ENCODE data around the gene AVEN.

AVEN gene

DNA sequence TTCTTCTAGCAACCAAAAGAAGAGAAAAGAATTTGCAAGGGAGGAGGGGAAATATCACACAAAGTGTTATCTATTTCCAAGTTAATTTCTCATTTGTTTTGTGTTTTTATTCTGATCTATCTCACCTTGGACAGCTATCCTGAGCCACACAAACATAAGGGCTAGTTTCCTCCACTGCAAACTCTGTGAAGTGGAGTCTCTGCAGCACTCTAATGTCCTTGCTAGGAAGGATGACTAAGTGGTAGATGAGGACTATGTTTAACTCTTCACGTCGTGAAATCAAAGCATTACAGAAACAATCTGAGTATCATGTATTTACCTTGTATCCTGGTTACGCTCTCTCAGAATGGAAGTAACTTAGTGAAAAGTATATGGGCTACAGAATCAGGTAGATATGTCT lies 104.6 kb downstream of the AVEN start:
- DNase-seq (ENCODE audit: extremely low spot score, insufficient read length, low read depth) (no peak), FAIRE-seq (no peak)

DNA sequence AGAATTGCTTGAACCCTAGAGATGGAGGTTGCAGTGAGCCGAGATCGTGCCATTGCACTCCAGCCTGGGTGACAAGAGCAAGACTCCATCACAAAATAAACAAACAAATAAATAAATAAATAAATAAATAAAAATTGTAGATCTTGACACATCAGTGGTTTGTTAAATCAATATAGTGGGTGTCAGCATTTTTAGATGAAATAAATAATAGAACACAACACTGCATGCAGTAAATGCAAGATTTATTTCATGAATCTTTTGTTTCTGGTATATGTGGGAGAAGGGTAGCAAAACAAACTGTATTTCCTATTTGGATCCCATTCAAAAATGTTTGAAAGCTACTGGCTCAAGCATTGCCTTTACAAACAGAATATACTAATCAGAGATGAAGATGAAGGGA lies 106.3 kb downstream of the AVEN start:
- FAIRE-seq, result no peak

DNA sequence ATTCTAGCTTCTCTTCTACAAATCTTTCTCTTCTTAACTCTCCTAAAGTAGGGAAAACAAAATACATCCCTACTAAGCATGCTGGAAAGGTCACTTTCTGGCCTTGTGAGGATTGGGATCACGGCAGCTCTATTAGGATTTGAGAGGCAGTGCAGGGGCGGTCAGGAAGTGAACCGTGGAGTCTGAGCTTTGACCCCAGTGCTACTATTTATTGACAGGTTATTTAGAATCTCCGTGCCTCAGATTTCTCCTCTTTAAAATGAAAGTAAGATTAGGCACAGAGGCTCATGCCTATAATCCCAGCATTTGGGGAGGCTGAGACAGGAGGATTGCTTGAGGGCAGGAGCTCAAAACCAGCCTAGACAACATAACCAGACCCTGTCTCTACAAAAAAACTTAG lies 112.7 kb downstream of the AVEN start:
- FAIRE-seq (no peak), DNase-seq (ENCODE audit: extremely low spot score, insufficient read length, low read depth) (no peak)

More for the DNA sequence above, 106.3 kb downstream of the AVEN start:
- no peak for DNase-seq (ENCODE audit: extremely low spot score, insufficient read length, low read depth)

DNA sequence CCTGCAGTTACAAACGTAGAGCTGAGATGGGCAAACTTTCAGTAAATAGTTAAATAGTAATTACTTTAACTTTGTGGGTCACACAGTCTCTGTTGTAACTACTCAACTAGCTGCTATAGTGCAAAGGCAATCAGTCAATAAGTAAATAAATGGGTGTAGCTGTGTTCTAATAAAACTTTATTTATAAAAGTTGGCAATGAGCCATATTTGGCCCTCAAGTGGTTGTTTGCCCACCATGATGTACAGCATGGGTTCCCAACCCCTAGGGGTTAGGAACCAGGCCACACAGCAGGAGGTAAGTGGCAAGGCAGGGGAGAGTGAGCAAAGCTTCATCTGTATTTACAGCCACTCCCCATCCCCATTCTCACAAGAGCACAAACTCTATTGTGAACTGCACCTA lies 115.6 kb downstream of the AVEN start:
- FAIRE-seq, result no peak
- DNase-seq (ENCODE audit: extremely low spot score, insufficient read length, low read depth), result no peak

DNA sequence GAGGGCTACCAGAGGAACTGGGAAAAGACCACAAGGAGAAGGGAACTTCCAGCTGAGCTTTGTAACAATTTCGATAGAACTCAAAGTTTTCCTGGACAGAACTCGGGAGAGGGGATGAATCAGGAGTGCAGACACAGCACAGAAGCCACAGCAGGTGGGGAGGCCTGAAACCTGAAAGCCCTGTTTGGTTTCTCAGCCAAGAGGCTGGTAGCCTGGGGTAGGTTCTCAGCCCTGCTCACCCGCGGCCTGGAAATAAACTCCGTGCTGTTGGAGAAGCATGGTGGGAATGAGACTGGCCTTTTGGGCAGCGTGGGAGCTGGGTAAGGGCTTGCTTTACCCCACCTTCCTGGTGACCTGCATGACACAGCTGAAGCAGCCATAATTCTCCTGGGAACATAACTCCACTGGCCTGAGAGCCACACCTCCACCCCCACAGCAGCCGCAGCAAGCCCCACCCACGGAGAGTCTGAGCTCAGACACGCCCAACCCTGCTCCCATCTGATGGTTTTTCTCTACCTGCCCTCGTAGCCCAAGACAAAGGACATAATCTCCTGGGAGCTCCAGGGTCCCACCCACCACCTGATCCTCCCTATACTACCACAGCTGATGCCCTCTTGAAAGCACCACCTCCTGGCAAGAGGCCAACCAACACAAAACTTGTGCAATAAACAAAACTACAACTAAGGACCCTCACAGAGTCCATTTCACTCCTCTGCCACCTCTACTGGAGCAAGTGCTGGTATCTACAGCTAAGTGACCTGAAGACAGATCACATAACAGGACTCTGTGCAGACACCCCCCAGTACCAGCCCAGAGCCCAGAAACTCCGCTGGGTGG lies 123.2 kb downstream of the AVEN start:
- no peak for DNase-seq (ENCODE audit: extremely low spot score, insufficient read length, low read depth)
- peak; percentile 85 for FAIRE-seq

DNA sequence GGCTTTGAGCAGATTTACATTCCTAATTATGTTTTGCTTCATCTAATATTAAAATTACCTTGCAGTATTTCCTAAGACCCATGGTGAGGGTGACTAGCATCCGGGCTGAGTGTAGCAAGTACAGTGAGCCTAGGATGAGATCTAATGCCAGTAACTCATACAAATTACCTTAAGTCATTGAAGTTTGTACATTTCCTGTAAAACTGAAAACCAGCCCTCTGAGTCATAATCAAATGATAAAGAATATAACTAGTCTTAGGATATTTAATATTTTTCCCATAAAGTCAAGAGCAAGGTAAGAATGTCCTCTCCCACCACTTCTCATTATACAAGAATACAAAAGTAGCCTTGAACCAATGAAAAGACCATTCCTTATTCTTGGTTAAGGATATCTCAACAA lies 125.5 kb downstream of the AVEN start:
- no peak for FAIRE-seq
- no peak for DNase-seq (ENCODE audit: extremely low spot score, insufficient read length, low read depth)

DNA sequence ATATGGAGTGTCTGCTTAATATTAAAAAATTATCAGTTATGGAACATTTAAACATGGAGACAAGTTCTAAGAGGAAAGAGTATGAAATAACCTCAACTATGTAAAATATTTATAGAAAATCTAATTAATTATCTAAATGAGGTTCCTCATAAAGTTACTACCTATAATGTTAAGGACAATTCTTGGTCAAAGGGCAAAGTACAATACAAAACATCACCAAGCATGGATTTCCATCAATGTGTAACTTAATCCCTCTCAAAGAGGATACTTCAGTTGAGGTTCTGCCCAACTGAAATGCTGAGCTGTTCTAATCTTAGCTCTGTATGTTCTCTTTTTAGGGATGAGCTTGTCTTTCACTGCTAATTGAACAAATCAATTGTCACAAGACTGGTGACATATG lies 126.7 kb downstream of the AVEN start:
- DNase-seq (ENCODE audit: extremely low spot score, insufficient read length, low read depth), result no peak

DNA sequence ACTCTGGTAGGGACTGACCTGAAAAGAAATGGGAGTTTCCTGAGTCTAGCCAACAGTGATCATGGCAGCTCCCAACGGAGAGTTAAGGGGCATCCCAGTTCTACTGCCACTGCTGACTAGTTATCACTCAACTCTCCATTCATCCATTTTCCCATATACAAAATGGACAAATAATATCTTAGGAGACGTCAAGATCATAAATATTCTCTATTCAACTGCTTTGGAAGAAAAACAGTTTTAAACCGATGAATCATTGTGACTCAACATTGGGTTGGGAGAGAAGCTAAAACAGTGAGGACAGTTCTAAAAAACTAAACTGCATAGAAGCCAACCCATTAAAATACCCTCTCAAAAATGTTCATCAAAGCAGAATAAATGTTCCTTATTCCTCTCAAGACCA lies 128.3 kb downstream of the AVEN start:
- FAIRE-seq (no peak), DNase-seq (ENCODE audit: extremely low spot score, insufficient read length, low read depth) (no peak)

More for the DNA sequence above, 126.7 kb downstream of the AVEN start:
- FAIRE-seq, result no peak

DNA sequence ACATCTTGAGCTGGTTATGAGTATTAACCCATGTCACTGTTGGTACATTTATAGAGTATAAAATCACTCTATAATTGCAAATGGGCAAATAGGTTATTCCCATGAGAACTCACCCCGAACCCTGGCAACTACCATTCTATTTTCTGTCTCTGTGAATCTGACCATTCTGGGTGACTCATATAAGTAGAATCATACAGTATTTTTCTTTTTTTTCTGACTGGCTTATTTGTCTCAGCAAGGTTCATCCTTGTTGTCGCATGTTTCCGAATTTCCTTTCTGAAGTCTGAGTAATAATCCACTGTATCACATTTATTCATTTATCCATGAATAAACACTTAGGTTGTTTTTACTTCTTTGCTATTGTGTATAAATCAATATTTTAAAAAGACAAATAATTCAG lies 130.6 kb downstream of the AVEN start:
- FAIRE-seq, result no peak
- DNase-seq (ENCODE audit: extremely low spot score, insufficient read length, low read depth), result no peak

DNA sequence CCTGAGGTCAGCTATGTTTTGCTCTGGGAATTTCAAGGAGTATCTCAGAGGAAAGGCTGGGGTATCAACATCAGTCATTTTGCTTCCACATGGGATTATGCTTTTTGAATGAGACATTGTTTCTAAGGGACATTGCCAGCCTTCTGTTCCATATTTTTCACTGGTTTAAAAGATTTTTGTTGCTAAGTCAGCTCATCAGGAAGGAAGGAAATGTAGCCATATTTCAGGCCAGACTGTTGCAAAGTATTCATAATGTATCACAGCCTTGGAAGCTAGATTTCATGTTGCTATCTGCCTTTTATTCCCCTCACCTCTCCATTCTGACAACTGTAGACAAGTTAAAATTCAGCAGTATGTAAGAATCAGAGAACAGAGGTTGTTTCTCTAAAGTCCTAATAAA lies 131.7 kb downstream of the AVEN start:
- FAIRE-seq, result no peak

DNA sequence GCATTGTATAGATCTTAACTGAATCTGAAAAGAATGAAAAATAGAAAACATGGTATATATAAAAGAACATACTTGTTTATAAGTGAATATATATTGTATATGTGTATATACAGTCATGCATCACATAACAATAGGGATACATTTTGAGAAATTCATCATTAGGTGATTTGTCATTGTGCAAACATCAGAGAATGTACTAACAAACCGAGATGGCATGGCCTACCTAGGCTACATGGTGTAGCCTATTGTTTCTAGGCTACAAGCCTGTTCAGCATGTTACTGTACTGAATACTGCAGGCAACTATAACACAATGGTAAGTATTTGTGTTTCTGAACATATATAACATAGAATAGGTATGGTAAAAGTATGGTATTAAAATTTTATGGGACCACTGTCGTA lies 135.3 kb downstream of the AVEN start:
- FAIRE-seq (no peak), DNase-seq (ENCODE audit: extremely low spot score, insufficient read length, low read depth) (no peak)

More for the DNA sequence above, 131.7 kb downstream of the AVEN start:
- no peak for DNase-seq (ENCODE audit: extremely low spot score, insufficient read length, low read depth)

DNA sequence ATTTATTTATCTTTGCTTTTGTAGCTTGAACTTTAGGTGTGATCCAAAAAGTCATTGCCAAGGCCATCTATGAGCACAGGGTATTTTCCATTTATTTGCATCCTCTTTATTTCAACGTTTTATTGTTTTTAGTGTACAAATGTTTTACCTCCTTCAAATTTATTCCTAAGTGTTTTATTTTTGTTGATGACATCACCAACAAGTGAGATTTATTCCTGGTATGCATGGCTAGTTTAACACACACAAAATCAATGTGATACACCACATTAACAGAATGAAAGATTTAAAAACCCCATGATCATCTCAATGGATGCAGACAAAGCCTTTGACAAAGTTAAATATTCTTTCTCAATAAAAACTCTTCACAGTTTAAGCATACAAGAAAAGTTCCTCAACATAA lies 137.0 kb downstream of the AVEN start:
- FAIRE-seq, result no peak
- no peak for DNase-seq (ENCODE audit: extremely low spot score, insufficient read length, low read depth)

DNA sequence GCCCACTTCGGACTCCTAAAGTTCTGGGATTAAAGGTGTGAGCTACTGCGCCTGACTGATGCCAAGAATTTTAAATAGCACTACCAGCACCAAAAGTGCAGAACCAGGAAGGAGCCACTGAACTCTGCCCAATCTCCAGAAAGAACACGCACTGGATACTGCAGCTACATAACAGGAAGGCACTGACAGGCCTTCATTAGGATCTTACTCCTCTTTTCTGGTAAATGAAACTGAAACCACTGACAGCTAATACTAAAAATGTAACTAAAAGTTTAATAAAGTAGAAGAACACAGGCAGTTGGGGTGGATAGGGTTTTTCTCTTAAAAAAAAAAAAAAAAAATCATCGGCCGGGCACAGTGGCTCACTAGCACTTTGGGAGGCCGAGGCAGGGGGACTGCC lies 144.8 kb downstream of the AVEN start:
- FAIRE-seq (peak; percentile 44), DNase-seq (ENCODE audit: extremely low spot score, insufficient read length, low read depth) (no peak)

DNA sequence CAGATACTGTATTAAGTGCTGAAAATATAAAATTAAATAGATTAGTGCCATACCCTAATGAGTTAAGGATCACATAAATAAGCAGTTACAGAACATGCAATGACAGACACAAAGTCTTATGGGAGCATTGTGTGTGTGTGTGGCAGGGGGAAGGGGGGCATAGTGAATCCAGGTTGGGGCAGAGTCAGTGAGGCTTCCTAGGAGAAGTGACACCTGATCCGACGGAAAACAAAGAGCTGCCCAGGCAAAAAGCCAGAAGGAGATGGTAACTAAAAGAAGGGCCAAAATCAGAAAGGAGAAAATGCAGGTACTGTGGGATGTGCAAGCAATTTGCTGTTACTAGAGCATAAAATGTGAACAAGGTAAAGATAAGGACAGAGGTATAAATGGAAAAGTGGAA lies 150.8 kb downstream of the AVEN start:
- DNase-seq (ENCODE audit: extremely low spot score, insufficient read length, low read depth) (no peak), FAIRE-seq (no peak)

DNA sequence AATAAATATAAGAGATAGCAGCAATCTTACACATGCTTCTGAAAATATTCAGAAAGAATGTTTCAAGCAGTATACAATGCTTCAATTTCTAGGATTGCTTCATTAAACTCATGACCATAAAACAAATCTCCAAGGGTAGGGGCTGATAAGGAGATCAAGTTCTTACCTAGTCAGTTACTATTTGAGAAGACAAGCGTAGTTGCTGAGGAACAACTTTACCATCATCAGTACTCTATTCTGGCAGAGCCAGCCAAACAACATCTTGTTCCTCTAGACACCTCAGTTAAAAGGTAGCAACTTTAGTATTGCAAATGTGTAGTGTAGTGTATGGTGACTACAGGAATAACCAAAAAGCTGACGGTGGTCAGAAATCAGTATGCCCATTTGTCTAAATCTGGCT lies 156.1 kb downstream of the AVEN start:
- DNase-seq (ENCODE audit: extremely low spot score, insufficient read length, low read depth), result no peak

DNA sequence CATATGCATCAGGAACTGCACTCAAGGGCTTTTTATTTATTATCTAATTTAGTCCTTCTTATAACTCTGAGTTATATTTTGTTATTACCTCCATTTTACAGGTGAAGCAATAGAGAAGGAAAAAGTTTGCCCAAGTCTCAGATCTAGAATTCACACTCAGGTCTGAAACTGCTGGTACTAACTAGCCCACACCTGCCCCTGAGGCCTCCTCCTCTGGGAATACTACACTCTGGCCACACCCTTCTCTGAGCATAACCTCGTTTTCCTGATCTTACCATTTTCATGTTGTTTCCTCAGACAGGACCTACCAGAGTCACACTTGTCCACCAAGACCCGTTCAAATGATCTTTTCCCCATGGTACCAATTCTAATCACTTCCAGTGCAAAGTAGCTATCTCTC lies 164.8 kb downstream of the AVEN start:
- DNase-seq (ENCODE audit: extremely low spot score, insufficient read length, low read depth) (no peak), FAIRE-seq (peak; percentile 38)

More for the DNA sequence above, 156.1 kb downstream of the AVEN start:
- no peak for FAIRE-seq

DNA sequence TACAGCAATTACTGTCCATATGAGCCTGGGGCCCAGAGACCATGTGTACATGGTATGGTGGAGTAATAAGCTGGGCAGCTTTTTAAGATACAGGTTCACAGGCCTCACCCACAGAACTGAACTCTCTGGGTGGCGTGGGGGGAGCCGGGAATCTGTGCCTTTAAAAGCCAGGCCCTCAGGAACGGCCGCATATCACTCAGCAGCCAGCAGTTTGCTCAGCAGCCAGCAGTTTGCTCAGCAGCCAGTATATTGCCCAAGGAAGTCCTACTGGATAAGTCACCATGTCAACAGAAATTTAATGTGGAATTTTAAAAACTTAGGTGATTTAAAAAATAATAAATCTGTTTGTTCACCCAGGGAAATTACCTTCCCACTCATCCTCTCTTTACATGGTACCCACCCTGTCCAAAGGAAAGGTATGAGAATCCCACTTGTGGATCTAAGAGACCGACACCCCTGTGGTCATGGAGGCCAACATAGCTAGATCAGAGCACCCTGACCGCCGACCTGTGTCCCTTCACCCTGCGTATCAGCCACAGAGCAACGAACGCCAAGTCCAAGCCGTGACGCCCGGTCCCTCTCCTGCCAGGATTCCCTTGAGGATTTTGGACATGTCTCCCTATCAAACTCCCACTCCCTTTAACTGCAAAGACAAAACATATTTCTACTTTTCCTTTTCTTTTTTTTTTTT lies 166.4 kb downstream of the AVEN start:
- FAIRE-seq, result no peak
- no peak for DNase-seq (ENCODE audit: extremely low spot score, insufficient read length, low read depth)

DNA sequence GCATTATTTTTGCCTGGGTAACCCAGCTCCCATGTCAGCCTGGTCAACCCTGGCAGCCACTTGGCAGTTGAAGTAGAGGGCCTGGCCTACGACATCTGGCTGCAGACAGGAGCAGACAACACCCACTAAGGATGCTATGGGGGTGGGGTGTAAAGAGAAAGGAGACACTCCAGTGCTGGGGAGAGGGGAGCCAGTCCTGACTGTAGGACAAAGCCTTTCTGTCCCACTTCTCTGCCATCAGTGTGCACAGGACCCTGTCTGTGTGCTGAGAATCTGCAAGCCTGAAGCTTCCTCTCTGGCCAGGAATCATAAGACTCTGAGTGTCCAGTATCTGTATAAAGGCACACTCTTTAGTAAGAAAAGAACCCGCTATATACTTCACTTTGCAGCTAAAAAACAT lies 167.0 kb downstream of the AVEN start:
- FAIRE-seq, result no peak

DNA sequence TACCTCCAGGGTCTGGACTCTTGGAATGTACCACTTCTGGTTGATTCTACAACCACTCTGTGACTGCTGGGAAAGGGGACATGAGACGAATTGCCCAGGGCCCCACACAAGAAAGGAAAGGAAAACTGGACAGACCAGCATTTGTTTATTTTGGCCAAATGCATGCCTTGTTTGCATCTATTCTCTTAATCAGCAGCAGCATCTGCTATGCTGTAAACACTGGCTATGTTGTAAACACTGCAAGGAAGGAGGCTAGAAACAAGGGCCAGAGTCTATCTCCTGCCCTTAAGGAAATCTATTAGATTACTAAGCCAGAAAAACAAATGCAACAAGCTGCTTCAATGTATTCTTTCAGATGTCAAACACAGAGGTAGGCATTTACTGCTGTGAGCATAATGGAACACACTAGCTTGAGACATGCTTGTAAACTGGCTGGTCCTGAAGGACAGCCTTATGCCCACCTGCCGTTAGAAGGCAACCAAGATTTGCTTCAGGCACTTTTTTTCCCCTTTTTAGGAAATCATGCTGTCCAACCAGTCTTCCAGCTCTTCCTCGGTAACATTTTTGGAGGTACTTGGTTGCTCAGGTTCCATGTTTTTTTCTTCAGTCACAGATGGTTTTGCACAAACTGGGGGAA lies 172.8 kb downstream of the AVEN start:
- no peak for DNase-seq (ENCODE audit: extremely low spot score, insufficient read length, low read depth)
- no peak for FAIRE-seq

More for the DNA sequence above, 167.0 kb downstream of the AVEN start:
- no peak for DNase-seq (ENCODE audit: extremely low spot score, insufficient read length, low read depth)

DNA sequence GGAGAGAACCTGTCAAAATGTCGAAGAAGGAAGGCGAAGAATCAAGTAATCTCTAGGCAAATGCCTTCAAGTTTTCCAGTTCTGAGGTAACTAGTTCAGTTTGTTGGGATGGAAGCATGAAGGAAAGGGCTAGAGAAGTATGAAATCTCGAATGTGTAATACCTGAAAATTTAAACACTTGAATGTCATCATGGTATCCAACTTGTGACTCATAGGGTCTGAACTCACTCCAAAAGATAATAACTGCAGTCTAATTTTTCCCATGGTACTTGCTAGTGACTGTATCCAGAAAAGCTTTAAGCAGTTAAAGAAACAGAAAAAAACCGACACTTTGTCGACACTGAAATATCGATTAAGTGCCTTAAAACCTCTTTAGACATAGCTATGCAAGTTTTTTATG lies 173.6 kb downstream of the AVEN start:
- FAIRE-seq (no peak), DNase-seq (ENCODE audit: extremely low spot score, insufficient read length, low read depth) (no peak)

Data from GM18507 (cell line).